NAMALWA (cell line): ENCODE measurements around the gene FBXO2.

ENCODE experiments used
- DNase-seq: peaks from one replicate; pipeline ENCODE4 v3.0.0-alpha.2; 2015; ENCODE audit warnings: low spot score

Gene FBXO2, protein sequence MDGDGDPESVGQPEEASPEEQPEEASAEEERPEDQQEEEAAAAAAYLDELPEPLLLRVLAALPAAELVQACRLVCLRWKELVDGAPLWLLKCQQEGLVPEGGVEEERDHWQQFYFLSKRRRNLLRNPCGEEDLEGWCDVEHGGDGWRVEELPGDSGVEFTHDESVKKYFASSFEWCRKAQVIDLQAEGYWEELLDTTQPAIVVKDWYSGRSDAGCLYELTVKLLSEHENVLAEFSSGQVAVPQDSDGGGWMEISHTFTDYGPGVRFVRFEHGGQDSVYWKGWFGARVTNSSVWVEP

DNA sequence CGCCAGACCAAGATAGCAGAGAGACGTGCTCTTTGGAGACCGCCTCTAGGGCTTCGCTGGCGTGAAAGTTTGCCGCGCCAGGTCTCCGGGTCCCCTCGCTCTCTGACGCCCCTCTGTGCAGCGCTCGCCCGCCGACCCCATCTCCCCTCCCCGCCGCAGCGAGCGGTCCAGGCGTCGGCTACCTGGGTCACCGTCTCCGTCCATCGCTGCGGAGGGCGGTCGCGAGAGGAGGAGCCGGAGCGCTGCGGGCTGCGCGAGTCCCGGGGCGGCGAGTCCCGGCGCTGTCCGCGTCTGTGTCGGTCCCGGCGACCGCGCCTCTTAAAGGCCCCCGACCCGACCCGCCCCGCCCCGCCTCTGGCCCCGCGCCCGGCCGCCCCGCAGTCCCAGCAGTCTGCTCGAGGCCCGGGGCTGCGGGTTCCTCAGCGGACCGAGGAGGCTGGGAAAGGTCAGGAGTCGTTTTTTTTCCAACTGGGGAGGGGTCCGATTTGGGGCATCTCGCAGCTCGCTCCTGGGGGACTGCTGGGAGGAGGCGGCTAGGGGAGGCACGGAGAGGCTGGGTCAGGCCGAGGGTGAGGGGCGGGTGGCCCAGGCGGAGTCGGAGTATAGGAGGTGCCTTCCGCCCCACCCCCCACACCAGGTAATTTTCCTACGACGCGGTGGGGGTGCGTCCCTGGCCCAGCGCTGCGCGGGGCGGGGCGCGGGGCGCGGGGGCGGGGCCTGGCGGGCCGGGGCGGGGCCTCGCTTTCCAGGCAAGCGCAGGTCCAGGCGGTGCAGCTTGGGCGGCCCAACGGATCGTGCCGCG lies at the start of gene FBXO2, which contains the start of gene FBXO44:
FBXO2 (minus strand) TSS at position 293 of the 802 bp plus-strand sequence; CDS start at position 204, 89 bp downstream.
FBXO44 (plus strand) TSS at position 741 of the 802 bp plus-strand sequence. CDS start 959 bp downstream, outside the sequence.
- DNase-seq = peak; percentile 33

DNA sequence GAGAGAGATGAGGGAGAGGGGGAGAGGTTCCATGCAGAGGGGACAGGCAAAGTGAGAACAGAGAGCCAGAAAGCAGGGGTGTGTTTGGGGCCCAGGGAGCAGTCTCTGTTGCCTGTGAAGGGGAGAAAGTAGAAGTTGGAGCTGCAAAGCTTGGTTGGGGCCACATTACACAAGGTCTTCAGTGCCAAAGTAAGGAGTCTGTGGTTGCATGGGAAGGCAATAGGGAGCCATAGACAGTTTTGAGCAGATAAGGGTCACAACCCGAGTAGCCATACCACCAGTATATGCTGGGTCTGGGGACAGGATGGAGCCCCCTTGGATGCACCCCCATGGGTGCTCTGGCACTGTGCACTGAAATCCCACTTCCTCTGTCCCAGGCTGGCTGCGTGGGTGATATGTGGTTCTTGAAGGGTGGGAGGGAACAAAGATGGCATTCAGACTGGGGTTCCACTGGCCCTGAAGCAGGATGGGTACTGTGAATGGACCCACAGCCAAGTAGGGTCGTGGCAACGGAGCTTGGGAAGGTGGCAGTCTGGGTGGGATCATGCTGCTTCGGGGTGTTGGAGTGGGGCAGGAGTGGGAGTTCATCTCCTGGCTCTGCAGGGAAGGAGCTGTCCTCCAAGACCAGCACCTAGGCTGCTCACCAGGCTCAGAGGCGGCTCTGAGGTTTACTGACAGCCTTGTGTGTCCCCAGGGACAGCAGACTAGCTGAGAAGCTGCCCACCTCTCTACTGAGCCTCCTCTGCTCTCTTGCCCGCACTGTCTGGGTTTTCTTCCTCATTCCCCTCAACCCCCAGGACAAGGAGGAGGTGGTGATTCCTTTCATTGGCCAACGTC lies 49.3 kb upstream of the FBXO2 start:
- peak; percentile 36 for DNase-seq

DNA sequence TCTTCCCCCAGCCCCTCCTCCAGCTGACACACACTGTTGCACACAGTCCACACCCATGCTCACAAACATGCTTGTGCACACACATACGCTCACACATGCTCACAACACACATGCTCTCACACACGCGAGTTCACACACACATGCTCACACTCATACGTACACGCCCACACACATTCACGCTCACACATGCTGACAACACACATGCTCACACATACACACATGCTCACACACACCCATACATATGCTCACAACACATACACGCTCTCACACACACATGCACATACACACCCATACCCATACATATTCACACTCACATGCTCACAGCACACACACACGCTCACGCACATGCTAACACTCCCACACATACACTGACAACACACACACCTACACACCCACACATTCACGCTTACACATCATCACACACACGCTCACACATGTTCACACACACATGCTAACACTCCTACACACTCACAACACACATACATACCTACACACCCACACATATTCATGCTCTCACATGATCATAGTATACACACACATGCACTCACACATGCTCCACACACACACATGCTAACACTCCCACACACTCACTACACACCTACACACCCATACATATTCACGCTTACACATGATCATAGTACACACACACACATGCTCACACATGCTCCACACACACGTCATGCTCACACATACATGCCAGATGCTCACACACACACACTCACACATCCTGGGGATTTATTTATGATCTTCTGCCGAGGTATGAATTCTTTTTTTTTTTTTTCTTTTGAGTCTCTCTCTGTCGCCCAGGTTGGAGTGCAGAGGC lies 48.0 kb upstream of the FBXO2 start:
- DNase-seq = no peak

DNA sequence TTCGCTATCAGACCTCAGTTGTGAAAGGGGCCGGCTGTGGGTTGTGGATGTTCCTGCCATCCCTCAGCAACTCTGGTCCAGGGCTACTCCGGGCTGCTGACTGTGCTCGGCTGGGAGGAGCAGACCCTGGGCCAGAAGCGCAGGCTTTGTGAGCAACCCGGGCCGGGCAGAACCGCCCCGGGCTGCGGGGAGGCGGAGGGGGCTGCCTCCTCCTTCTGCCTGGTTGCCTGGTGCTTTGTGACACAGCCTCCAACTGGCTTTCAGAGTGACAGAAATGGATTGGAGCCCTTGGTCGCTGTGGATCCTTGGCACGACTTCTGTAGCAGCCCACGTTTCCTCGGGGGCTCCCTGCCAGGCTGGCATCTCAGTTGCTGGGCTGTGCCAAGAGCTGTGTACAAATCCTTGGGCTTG lies 47.3 kb upstream of the FBXO2 start:
- no peak for DNase-seq

DNA sequence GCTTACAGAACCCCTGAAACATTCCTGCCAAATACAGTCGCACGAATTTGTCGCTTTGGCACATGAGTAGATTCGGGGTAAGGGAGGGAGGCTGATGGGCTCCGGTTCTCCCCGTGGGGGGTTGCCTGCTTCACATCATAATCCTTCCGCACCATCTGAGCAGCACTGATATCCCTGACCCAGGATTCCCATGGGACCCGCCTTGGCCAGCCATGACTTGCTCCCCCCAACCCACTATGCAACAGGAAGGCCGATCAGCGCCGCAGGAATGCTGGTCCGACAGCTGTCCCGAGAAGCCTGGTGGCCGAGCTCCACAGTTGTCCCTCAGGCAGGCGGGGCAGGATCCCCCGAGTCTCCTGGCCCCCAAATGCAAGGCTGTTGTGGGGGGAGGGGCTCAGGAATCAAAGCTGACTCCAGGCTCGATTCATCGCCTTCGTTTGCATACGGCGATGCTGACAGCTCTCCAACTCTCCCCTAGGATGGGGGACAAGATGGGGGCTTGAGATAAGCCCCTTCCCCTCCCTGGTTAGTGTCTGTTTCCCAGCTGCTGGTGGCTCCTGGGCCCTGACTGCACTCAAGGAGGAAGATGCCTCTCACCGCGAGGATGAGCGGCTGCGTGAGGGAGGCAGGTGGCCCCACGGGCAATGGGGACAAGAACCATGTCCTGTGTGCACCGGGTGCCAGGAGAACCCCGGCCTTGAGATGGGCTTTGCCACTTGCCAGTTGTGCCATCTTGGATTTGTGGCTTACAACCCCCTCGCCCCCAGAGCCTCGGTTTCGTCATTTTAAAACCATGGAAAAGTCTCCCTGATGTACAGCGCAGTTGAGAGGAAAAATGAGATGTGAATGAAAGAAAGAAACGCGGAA lies 46.6 kb upstream of the FBXO2 start:
- no peak for DNase-seq

DNA sequence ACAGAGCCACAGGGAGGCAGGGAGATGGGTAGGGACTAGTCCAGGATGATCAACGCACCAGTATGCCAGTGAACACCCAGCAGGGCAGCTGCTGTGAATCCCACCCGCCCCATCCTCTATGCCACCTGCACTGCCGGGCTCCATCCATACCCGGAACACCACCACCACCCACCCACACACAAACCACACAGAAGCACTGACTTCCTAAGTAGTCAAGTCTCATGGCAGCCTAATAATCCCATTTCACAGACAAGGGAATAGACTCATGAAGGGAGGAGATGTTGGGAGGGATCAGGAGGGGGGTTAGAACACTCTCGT lies 43.6 kb upstream of the FBXO2 start:
- DNase-seq = no peak

DNA sequence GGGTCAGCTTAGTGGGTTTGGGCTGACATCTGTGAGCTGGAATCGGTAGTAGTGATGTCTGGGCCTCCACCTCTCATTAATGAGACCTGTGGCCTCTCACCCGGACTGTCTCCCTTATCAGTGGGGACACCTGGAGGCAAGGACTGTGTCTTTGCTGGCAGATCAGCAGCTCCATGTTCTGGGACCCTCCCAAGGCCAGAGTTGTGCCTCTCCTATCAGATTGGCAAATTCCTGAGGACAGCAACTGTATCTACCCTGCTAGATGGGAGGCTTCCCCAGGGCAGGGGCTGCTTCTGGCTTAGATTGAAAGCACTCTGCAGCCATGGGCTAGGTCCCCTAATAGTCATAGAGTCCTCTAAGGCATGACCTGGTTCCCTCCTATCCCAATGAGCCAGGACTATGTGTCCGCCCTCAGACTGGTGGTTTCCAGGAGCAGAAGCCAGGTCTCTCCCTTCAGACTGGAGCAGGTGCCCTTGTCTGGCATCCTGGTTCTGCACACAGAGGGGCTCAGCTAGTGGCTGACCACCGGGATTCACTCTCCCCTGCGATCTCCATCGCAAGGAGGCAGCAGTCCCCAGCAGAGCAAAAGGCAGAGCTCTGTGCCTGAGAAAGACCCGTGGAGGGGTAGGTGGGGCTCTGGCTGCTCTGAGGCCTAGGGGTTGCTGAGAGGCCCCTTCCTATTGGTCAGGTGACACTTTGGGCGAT lies 43.1 kb upstream of the FBXO2 start:
- DNase-seq = no peak

DNA sequence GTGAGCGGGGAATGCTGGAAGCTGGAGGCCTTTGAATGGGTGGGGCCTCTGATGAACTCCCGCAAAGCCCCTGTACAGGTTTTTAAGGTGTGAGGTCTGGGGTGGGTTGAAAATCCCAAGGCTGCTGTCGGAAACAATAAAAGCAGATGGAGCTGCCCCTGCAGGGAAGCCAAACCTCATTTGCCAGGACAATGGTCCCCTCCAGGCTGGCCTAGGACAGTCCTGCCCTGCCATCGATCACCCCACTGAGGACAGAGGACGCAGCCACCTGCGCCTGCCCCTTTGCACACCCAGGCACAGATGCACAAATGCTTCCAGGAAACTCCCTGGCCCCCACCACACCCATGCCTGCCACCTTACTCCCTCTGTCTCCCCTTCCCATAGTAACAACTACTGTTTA lies 41.6 kb upstream of the FBXO2 start:
- DNase-seq = no peak

DNA sequence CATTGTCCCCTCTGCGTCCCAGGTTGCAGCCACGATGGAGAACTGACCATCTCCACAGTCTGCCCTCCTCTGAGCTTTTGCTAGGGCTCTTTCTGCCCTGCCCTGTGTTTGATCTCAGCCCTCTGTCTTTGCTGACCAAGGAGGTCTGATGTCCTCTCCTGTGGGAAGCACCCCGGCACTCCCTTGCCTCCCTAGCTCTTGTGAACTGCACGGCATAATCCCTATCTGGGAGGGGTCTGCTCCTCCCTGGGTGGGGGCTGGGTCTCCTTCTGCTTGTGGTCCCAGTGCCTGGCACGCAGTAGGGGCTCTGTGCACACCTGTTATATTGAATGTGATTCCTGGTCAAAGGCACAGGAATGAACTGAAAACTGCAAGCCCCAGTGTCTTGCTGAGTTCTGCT lies 39.7 kb upstream of the FBXO2 start:
- no peak for DNase-seq

DNA sequence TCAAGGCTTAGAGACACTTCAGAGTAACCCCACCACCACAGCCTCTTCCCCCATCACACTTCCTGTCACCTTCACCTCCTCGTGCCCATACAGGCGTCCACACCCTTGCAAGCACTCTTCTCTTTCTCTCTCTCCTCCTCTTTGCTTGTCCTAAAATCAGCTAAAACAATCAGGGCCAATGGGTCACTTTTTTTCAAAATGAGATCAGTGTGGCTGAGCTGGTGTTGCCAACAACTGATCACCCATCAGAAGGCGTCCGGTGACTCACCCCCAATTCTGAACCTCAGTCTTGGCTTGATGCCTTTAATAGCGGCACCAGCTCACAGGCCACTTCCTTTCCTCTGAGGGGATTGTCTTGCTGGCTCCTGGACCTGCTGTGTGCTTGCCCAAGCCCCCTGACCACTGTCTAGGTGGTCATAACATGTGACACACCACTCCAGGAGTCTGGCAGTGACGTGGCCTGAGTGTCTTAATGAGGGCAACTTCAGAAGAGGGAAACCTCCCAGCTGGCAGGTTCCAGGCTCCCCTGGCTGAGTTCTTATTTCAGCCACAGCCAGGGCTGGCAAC lies 38.9 kb upstream of the FBXO2 start:
- DNase-seq = no peak

DNA sequence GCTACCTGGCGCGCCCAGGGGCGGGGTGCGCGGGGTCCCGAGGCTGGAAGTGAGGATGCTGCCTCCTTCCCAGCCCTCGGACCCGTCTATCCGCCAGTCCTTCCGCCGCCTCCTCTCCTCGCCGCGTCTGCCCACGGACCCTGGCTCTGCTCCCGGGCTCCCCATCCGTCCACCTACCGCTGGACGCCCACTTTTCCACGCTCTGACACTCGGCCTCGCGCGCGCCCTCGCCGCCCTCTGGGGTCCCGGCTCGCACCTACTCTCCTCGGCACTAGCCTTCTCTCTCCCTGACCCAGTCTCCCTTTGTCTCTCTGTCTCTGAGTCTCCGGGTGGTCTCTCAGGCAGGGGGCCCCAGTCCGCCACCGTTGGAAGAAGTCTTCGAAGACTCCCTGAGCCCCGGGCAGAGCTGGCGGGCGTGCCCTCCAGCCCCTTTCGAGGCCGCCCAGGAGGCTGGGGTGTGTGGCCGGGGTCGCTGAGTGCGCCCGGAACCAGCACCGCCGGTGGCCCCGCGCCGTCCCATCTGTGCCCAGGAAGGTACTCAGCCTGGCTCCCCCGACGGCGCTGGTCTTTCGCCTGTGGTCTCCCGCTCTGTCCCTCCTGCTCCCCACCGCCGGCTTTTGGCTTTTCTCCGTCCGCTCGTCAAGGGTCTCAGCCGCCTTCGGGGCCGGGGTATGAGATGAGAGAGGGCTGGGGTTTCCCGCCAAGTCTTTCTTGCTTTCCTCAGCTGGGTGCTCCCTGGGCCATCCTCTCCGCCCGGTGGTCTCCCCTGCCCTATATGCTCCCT lies 37.9 kb upstream of the FBXO2 start:
- DNase-seq = no peak

DNA sequence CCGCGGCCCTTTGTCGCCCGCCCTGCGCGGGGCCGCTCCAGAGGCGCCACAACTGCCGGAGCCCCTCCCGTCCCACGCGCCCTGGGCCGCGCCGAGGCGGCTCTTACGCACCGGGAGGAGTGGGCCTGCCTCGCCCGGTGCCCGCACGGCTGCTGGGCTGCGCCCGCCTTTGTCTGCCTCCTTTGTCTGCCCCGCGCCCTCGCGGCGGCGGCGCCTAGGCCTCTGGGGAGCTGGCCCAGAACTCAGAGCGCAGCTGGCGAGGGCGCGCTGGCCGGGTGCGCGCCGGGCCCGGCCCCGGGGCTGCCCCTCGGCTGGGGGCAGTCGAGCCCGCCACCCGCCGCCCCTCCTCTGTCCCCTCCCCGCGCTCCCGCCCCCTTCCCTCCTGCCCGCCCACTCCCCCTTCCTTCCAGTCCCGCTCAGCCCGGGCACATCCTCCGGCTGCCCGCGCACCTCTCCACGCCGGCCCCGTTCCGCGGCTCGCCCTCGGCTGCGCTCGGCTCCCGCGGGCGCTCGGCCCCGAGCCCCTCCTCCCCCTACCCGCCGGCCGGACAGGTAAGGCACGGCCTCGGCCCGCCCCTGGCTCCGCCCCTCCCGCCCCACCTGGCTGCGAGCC lies 37.2 kb upstream of the FBXO2 start, which contains the start of gene DRAXIN:
DRAXIN (plus strand) TSS at position 409 of the 613 bp plus-strand sequence. CDS start 14,549 bp downstream, outside the sequence.
- DNase-seq = no peak

DNA sequence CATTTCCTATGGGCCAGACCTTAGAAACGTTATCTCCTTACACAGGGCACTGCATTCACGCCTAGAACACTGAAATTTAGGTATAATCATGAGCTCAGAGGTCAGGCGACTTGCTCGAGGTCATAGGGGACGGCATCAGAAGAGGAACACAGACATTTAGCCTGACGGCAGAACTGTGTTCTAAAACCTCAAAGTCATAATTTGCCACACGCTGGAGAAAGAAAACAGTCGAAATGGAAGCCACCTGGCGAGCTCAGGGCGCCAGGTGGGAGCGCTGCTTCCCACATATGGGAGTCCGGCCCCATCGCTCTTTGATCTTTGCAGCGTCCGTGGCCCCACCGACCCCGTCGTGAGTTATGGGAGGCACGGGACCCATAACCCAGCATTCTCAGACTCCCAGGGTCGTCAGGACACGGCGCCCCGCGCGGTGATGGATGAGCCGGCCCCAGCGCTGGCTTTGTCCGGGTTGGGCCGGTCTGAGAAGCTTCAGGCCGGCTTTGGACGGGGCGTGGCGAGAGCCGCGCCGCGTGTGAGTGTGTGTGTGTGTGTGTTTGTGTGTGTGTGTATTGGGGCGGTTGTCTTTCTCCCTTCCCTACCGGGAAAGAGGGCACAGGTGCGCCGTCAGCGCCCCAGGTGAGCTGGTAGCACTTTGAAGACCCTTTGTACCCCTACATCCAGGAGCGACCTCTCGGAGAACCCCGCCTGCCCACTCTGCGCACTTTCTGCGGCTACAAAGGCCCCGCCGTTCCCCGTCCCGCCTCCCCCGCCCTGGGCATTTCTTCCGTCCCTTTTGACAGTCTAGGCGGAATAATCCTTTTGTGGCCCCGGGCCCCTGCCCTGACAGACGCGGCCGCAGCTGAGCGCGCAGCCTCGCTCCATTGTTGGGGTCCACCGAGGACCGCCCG lies 36.4 kb upstream of the FBXO2 start:
- no peak for DNase-seq

DNA sequence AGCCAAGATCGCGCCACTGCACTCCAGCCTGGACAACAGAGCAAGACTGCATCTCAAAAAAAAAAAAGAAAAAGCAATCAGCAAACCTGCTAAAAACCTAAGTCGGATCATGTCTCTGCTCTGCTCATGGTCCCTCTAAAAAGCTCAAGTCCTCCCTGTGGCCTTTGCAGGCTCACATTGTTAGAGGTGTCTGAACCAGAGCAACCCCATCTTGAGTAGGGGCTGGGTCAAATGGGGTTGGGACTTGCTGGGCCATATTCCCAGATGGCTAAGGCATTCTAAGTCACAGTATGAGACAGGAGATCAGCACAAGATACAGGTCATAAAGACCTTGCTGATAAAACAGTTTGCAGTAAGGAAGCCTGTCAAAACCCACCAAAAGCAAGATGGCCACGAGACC lies 34.3 kb upstream of the FBXO2 start:
- no peak for DNase-seq

DNA sequence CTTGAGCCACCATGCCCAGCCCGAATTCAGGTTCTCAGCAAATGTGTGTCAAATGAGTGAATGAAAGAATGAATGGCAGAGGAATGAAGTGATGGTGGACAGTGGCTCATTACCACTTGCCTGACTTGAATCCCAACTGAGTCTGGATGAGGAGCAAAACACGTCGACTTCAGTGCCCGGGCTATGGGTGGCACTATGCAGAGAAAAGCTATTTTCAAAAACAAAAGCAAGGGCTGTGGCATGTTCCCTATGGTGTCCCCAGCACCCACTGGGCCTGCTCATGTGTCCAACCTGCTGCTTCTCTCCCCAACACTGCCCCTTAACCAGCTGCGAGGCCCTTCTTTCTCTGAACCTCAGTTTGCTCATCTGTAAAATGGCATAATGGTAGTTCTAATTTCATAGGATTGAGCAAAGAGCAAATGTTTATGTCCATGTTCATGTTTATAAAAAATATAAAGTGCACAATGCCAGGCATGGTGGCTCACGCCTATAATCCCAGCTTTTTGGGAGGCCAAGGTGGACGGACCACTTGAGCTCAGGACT lies 31.1 kb upstream of the FBXO2 start:
- no peak for DNase-seq

DNA sequence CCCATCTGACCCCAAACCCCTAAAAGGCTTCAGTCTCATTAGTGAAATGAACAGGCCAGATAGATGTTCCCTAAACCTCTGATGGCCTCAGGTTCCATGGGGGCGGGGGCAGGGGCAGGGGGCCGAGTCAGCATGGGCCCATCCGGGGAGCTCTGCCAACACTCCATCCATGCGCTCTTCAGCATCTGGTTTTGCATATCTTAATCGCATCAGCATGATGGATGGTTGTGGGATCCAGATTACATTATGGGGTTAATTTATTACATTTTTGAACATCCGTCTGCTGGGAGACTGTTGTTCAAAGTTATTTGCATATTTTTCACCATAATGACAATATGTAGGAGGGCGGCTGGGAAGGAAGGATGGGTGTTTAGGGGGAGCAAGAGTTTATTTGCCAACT lies 29.8 kb upstream of the FBXO2 start:
- DNase-seq = no peak

DNA sequence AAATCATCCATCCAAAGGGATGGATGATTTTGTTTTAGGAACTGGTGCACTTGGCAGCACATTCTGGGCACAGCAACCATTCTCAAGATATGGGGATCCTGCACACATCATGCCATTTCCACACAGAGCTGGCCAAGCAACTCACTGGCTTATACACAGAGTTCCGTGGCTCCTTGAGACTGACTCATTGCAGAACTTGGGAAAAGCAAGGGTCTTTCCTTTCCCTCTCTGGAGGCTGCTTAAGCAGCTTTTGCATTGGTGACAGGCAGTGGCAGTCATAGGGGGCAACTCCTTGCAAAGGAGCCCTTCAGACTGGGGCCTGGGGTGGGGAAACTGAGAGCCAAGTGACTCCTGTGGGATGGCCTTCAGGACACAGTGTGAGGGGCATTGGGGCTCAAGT lies 28.6 kb upstream of the FBXO2 start:
- DNase-seq = no peak
